Measurements from ENCODE around the gene RAD18.

Gene RAD18

GRCh38 chr3:8893001-8893400 is 70.3 kb downstream of the RAD18 start:
- no peaks in the 10 kb centered on the region for H3K9me3 ChIP-seq (replicated peaks in 1 of 2; ENCODE audit: control insufficient read depth in 2 of 2, insufficient read depth in 1 of 2, low read depth in 1 of 2, low read length in 2 of 2)
- no peaks in the 10 kb centered on the region for H3K27me3 ChIP-seq (ENCODE audit: control insufficient read depth in 3 of 3, insufficient read depth in 3 of 3, low read depth in 1 of 3, low read length in 3 of 3)
- no peak overlapping the region for H3K23ac ChIP-seq (ENCODE audit: low read depth, low read length, poor library complexity)
- H2BK12ac ChIP-seq (ENCODE audit: low read length): no peak overlapping the region
- no peak overlapping the region for H3K14ac ChIP-seq (ENCODE audit: low read length)
- H3K4ac ChIP-seq (ENCODE audit: low read length): no peak overlapping the region
- H3K36me3 ChIP-seq (replicated peaks in 1 of 2; ENCODE audit: control insufficient read depth in 2 of 2, insufficient read depth in 2 of 2, low read length in 2 of 2): peaks cover 2 to 98% of the 10 kb centered on the region in 2 donors
- no peak overlapping the region for H3K18ac ChIP-seq (ENCODE audit: low read length)
- no peak overlapping the region for H2BK15ac ChIP-seq (ENCODE audit: low read length)
- no peaks in the 10 kb centered on the region for H3K79me1 ChIP-seq (ENCODE audit: low read depth, low read length)
- no peak overlapping the region for H3K4me2 ChIP-seq (ENCODE audit: insufficient read depth, low read length, poor library complexity, severe bottlenecking)
- H4K91ac ChIP-seq (ENCODE audit: low read depth, low read length, poor library complexity): no peak overlapping the region
- DNase-seq (ENCODE audit: low spot score): no peak
- no peak overlapping the region for H2AFZ ChIP-seq (ENCODE audit: low read length)
- H3K4me1 ChIP-seq (ENCODE audit: control insufficient read depth in 2 of 2, insufficient read depth in 1 of 2, low read depth in 1 of 2, low read length in 2 of 2): no peaks in the 10 kb centered on the region
- H2AK5ac ChIP-seq (ENCODE audit: low read depth, low read length): no peak overlapping the region
- no peak overlapping the region for H3K4me3 ChIP-seq (ENCODE audit: low read length in 2 of 2)
- H3K9ac ChIP-seq (ENCODE audit: low read depth, low read length, poor library complexity): no peak overlapping the region
- no peak overlapping the region for H4K8ac ChIP-seq (ENCODE audit: low read depth, low read length)
- no peak overlapping the region for H3K27ac ChIP-seq (replicated peaks; ENCODE audit: low read length)
- no CpG with 5 or more reads among the region's 5 CpGs for WGBS, 2 donors (ENCODE audit: extremely low coverage in 2 of 2, insufficient read length in 2 of 2, insufficient replicate concordance in 1 of 2)
- H2BK5ac ChIP-seq (ENCODE audit: low read length): no peak overlapping the region
- no peak overlapping the region for H2BK120ac ChIP-seq (ENCODE audit: low read depth, low read length)

GRCh38 chr3:8891774-8892173 is 71.5 kb downstream of the RAD18 start:
- H3K27ac ChIP-seq (replicated peaks; ENCODE audit: low read length): no peak overlapping the region
- no peaks in the 10 kb centered on the region for H3K79me1 ChIP-seq (ENCODE audit: low read depth, low read length)
- no peak overlapping the region for H3K4me3 ChIP-seq (ENCODE audit: low read length in 2 of 2)
- no peak overlapping the region for H2AFZ ChIP-seq (ENCODE audit: low read length)
- no peak overlapping the region for H4K91ac ChIP-seq (ENCODE audit: low read depth, low read length, poor library complexity)
- no peak overlapping the region for H2AK5ac ChIP-seq (ENCODE audit: low read depth, low read length)
- H3K9ac ChIP-seq (ENCODE audit: low read depth, low read length, poor library complexity): no peak overlapping the region
- H3K36me3 ChIP-seq (replicated peaks in 1 of 2; ENCODE audit: control insufficient read depth in 2 of 2, insufficient read depth in 2 of 2, low read length in 2 of 2): peaks cover 3 to 98% of the 10 kb centered on the region in 2 donors
- H3K23ac ChIP-seq (ENCODE audit: low read depth, low read length, poor library complexity): no peak overlapping the region
- H3K4ac ChIP-seq (ENCODE audit: low read length): no peak overlapping the region
- no peak overlapping the region for H3K18ac ChIP-seq (ENCODE audit: low read length)
- no peak overlapping the region for H3K14ac ChIP-seq (ENCODE audit: low read length)
- no peaks in the 10 kb centered on the region for H3K4me1 ChIP-seq (ENCODE audit: control insufficient read depth in 2 of 2, insufficient read depth in 1 of 2, low read depth in 1 of 2, low read length in 2 of 2)
- H2BK5ac ChIP-seq (ENCODE audit: low read length): no peak overlapping the region
- H4K8ac ChIP-seq (ENCODE audit: low read depth, low read length): no peak overlapping the region
- no peaks in the 10 kb centered on the region for H3K9me3 ChIP-seq (replicated peaks in 1 of 2; ENCODE audit: control insufficient read depth in 2 of 2, insufficient read depth in 1 of 2, low read depth in 1 of 2, low read length in 2 of 2)
- WGBS, 2 donors (ENCODE audit: extremely low coverage in 2 of 2, insufficient read length in 2 of 2, insufficient replicate concordance in 1 of 2): no CpG with 5 or more reads among the region's 1 CpG
- no peak overlapping the region for H2BK15ac ChIP-seq (ENCODE audit: low read length)
- no peak overlapping the region for H2BK120ac ChIP-seq (ENCODE audit: low read depth, low read length)
- no peaks in the 10 kb centered on the region for H3K27me3 ChIP-seq (ENCODE audit: control insufficient read depth in 3 of 3, insufficient read depth in 3 of 3, low read depth in 1 of 3, low read length in 3 of 3)
- no peak for DNase-seq (ENCODE audit: low spot score)
- H2BK12ac ChIP-seq (ENCODE audit: low read length): no peak overlapping the region
- no peak overlapping the region for H3K4me2 ChIP-seq (ENCODE audit: insufficient read depth, low read length, poor library complexity, severe bottlenecking)

- no peak overlapping the region for H2BK5ac ChIP-seq (ENCODE audit: low read length)
- H3K27me3 ChIP-seq (ENCODE audit: control insufficient read depth in 3 of 3, insufficient read depth in 3 of 3, low read depth in 1 of 3, low read length in 3 of 3): no peaks in the 10 kb centered on the region
- H3K9me3 ChIP-seq (replicated peaks in 1 of 2; ENCODE audit: control insufficient read depth in 2 of 2, insufficient read depth in 1 of 2, low read depth in 1 of 2, low read length in 2 of 2): no peaks in the 10 kb centered on the region
- H2AK5ac ChIP-seq (ENCODE audit: low read depth, low read length): no peak overlapping the region
- no peak overlapping the region for H4K91ac ChIP-seq (ENCODE audit: low read depth, low read length, poor library complexity)
- DNase-seq (ENCODE audit: low spot score): no peak
- no peak overlapping the region for H3K4ac ChIP-seq (ENCODE audit: low read length)
- H3K36me3 ChIP-seq (replicated peaks in 1 of 2; ENCODE audit: control insufficient read depth in 2 of 2, insufficient read depth in 2 of 2, low read length in 2 of 2): peaks cover 4 to 98% of the 10 kb centered on the region in 2 donors
- no peaks in the 10 kb centered on the region for H3K4me1 ChIP-seq (ENCODE audit: control insufficient read depth in 2 of 2, insufficient read depth in 1 of 2, low read depth in 1 of 2, low read length in 2 of 2)
- H3K4me3 ChIP-seq (ENCODE audit: low read length in 2 of 2): no peak overlapping the region
- no peak overlapping the region for H3K18ac ChIP-seq (ENCODE audit: low read length)
- no peak overlapping the region for H2AFZ ChIP-seq (ENCODE audit: low read length)
- no peak overlapping the region for H2BK120ac ChIP-seq (ENCODE audit: low read depth, low read length)
- no peak overlapping the region for H3K9ac ChIP-seq (ENCODE audit: low read depth, low read length, poor library complexity)
- no peak overlapping the region for H3K27ac ChIP-seq (replicated peaks; ENCODE audit: low read length)
- no peak overlapping the region for H3K23ac ChIP-seq (ENCODE audit: low read depth, low read length, poor library complexity)
- no peak overlapping the region for H4K8ac ChIP-seq (ENCODE audit: low read depth, low read length)
- H2BK12ac ChIP-seq (ENCODE audit: low read length): no peak overlapping the region
- no peak overlapping the region for H3K14ac ChIP-seq (ENCODE audit: low read length)
- no peak overlapping the region for H2BK15ac ChIP-seq (ENCODE audit: low read length)
- H3K79me1 ChIP-seq (ENCODE audit: low read depth, low read length): no peaks in the 10 kb centered on the region
- H3K4me2 ChIP-seq (ENCODE audit: insufficient read depth, low read length, poor library complexity, severe bottlenecking): no peak overlapping the region
These were observed 72.0 kb downstream of the RAD18 start for GRCh38 chr3:8891303-8891702.

- Histone ChIP-seq H3K36me3 (replicated peaks in 1 of 2; ENCODE audit: control insufficient read depth in 2 of 2, insufficient read depth in 2 of 2, low read length in 2 of 2) (peaks cover 5 to 99% of the 10 kb centered on the region in 2 donors), H2BK12ac (ENCODE audit: low read length) (no peak overlapping the region), H4K8ac (ENCODE audit: low read depth, low read length) (no peak overlapping the region), H3K27ac (replicated peaks; ENCODE audit: low read length) (no peak overlapping the region), H3K9ac (ENCODE audit: low read depth, low read length, poor library complexity) (no peak overlapping the region), H2BK15ac (ENCODE audit: low read length) (no peak overlapping the region), H3K23ac (ENCODE audit: low read depth, low read length, poor library complexity) (no peak overlapping the region), H3K27me3 (ENCODE audit: control insufficient read depth in 3 of 3, insufficient read depth in 3 of 3, low read depth in 1 of 3, low read length in 3 of 3) (no peaks in the 10 kb centered on the region), H3K9me3 (replicated peaks in 1 of 2; ENCODE audit: control insufficient read depth in 2 of 2, insufficient read depth in 1 of 2, low read depth in 1 of 2, low read length in 2 of 2) (peaks cover 2 to 18% of the 10 kb centered on the region in 2 donors), H2AFZ (ENCODE audit: low read length) (no peak overlapping the region), H3K4me3 (ENCODE audit: low read length in 2 of 2) (no peak overlapping the region), H2BK5ac (ENCODE audit: low read length) (no peak overlapping the region), H3K18ac (ENCODE audit: low read length) (no peak overlapping the region), H3K4me1 (ENCODE audit: control insufficient read depth in 2 of 2, insufficient read depth in 1 of 2, low read depth in 1 of 2, low read length in 2 of 2) (no peaks in the 10 kb centered on the region), H3K79me1 (ENCODE audit: low read depth, low read length) (no peaks in the 10 kb centered on the region), H4K91ac (ENCODE audit: low read depth, low read length, poor library complexity) (no peak overlapping the region), H2BK120ac (ENCODE audit: low read depth, low read length) (no peak overlapping the region), H3K4ac (ENCODE audit: low read length) (no peak overlapping the region), H2AK5ac (ENCODE audit: low read depth, low read length) (no peak overlapping the region), H3K4me2 (ENCODE audit: insufficient read depth, low read length, poor library complexity, severe bottlenecking) (no peak overlapping the region), H3K14ac (ENCODE audit: low read length) (no peak overlapping the region)
- WGBS, 2 donors (ENCODE audit: extremely low coverage in 2 of 2, insufficient read length in 2 of 2, insufficient replicate concordance in 1 of 2): no CpG with 5 or more reads among the region's 6 CpGs
- no peak for DNase-seq (ENCODE audit: low spot score)
These were observed 74.9 kb downstream of the RAD18 start for GRCh38 chr3:8888301-8888915.

Data from neuronal stem cell (in vitro differentiated cells).